ENCODE data around the gene SPCS1. TPM values are rescaled to one million over a fixed set of nuclear protein-coding genes. Genes with fewer than 3 reads are reported as not detected.

Gene SPCS1
- total and polyA plus RNA-seq, 2 donors (not counting 1 experiment from before 2014, with no cell fraction given): 49.0 to 151 TPM

- Histone ChIP-seq H3K27me3 (ENCODE audit: control insufficient read depth, insufficient read depth, low read length) (no peaks in the 10 kb centered on the region), H3K9ac (ENCODE audit: insufficient read depth, low read length) (no peak overlapping the region), H3K36me3 (ENCODE audit: control insufficient read depth, insufficient read depth, low read length) (no peaks in the 10 kb centered on the region), H3K9me3 (ENCODE audit: control insufficient read depth, insufficient read depth, low read depth, low read length) (no peaks in the 10 kb centered on the region), H4K20me1 (ENCODE audit: control insufficient read depth, extremely low read depth, insufficient read depth, low read length) (no peaks in the 10 kb centered on the region), H3K4me2 (ENCODE audit: extremely low read depth, insufficient read depth, low read length) (no peak overlapping the region), H3K4me1 (ENCODE audit: control insufficient read depth, extremely low read depth, insufficient read depth, low read length) (peaks cover 5% of the 10 kb centered on the region), H3K79me2 (ENCODE audit: control insufficient read depth, insufficient read depth, low read length) (peaks cover 20% of the 10 kb centered on the region), H3K27ac (ENCODE audit: insufficient read depth, low read length) (no peak overlapping the region), H3K4me3 (replicated peaks in 1 of 4; ENCODE audit: control extremely low read depth in 1 of 4, insufficient read depth in 1 of 4, low read depth in 3 of 4, low read length in 4 of 4) (no peak overlapping the region), H2AFZ (ENCODE audit: low read length) (no peak overlapping the region)
- TF ChIP-seq EZH2 (IDR thresholded peaks at IDR 0.05; ENCODE audit: low read length, missing control alignments) (no peak), CTCF (conservative IDR thresholded peaks at IDR 0.05 in 1 of 2, IDR thresholded peaks at IDR 0.05 in 1 of 2; ENCODE audit: low read depth in 1 of 2, low read length in 2 of 2) (no peak)
- no peak for DNase-seq (ENCODE audit: low read depth in 2 of 2)
These were observed 4.6 kb downstream of the SPCS1 start for GRCh38 chr3:52710512-52710911.

GRCh38 chr3:52712291-52713212 lies 6.6 kb downstream of the SPCS1 start:
- Histone ChIP-seq H4K20me1 (ENCODE audit: control insufficient read depth, extremely low read depth, insufficient read depth, low read length) (no peaks in the 10 kb centered on the region), H3K4me1 (ENCODE audit: control insufficient read depth, extremely low read depth, insufficient read depth, low read length) (no peaks in the 10 kb centered on the region), H3K4me3 (replicated peaks in 1 of 4; ENCODE audit: control extremely low read depth in 1 of 4, insufficient read depth in 1 of 4, low read depth in 3 of 4, low read length in 4 of 4) (no peak overlapping the region), H3K9ac (ENCODE audit: insufficient read depth, low read length) (no peak overlapping the region), H3K36me3 (ENCODE audit: control insufficient read depth, insufficient read depth, low read length) (no peaks in the 10 kb centered on the region), H3K9me3 (ENCODE audit: control insufficient read depth, insufficient read depth, low read depth, low read length) (no peaks in the 10 kb centered on the region), H3K79me2 (ENCODE audit: control insufficient read depth, insufficient read depth, low read length) (peaks cover 4% of the 10 kb centered on the region), H3K4me2 (ENCODE audit: extremely low read depth, insufficient read depth, low read length) (no peak overlapping the region), H3K27ac (ENCODE audit: insufficient read depth, low read length) (no peak overlapping the region), H3K27me3 (ENCODE audit: control insufficient read depth, insufficient read depth, low read length) (no peaks in the 10 kb centered on the region), H2AFZ (ENCODE audit: low read length) (no peak overlapping the region)
- no peak for DNase-seq (ENCODE audit: low read depth in 2 of 2)
- TF ChIP-seq CTCF (conservative IDR thresholded peaks at IDR 0.05 in 1 of 2, IDR thresholded peaks at IDR 0.05 in 1 of 2; ENCODE audit: low read depth in 1 of 2, low read length in 2 of 2) (no peak), EZH2 (IDR thresholded peaks at IDR 0.05; ENCODE audit: low read length, missing control alignments) (no peak)

- H3K36me3 ChIP-seq (ENCODE audit: control insufficient read depth, insufficient read depth, low read length): no peaks in the 10 kb centered on the region
- H3K79me2 ChIP-seq (ENCODE audit: control insufficient read depth, insufficient read depth, low read length): no peaks in the 10 kb centered on the region
- TF ChIP-seq EZH2 (IDR thresholded peaks at IDR 0.05; ENCODE audit: low read length, missing control alignments) (no peak), CTCF (conservative IDR thresholded peaks at IDR 0.05 in 1 of 2, IDR thresholded peaks at IDR 0.05 in 1 of 2; ENCODE audit: low read depth in 1 of 2, low read length in 2 of 2) (no peak)
- H2AFZ ChIP-seq (ENCODE audit: low read length): no peak overlapping the region
- H3K27me3 ChIP-seq (ENCODE audit: control insufficient read depth, insufficient read depth, low read length): no peaks in the 10 kb centered on the region
- H3K27ac ChIP-seq (ENCODE audit: insufficient read depth, low read length): no peak overlapping the region
- no peak overlapping the region for H3K4me3 ChIP-seq (replicated peaks in 1 of 4; ENCODE audit: control extremely low read depth in 1 of 4, insufficient read depth in 1 of 4, low read depth in 3 of 4, low read length in 4 of 4)
- H3K9me3 ChIP-seq (ENCODE audit: control insufficient read depth, insufficient read depth, low read depth, low read length): no peaks in the 10 kb centered on the region
- H3K4me1 ChIP-seq (ENCODE audit: control insufficient read depth, extremely low read depth, insufficient read depth, low read length): no peaks in the 10 kb centered on the region
- no peak overlapping the region for H3K4me2 ChIP-seq (ENCODE audit: extremely low read depth, insufficient read depth, low read length)
- H4K20me1 ChIP-seq (ENCODE audit: control insufficient read depth, extremely low read depth, insufficient read depth, low read length): no peaks in the 10 kb centered on the region
- DNase-seq (ENCODE audit: low read depth in 2 of 2): no peak
- H3K9ac ChIP-seq (ENCODE audit: insufficient read depth, low read length): no peak overlapping the region
These were observed 8.7 kb downstream of the SPCS1 start for GRCh38 chr3:52714335-52715302.
